HG03159 (cell line): ENCODE data around the gene PHF19.
A peak's percentile ranks its signal among the peaks of the same experiment; 100 is the strongest.

Experiments
- ATAC-seq: cut with Tn5 transposase; IDR thresholded peaks from one replicate; pipeline ENCODE4 v1.9.1; 2021; ENCODE audit warnings: mild to moderate bottlenecking, moderate library complexity; ENCODE audit not compliant: unreplicated experiment

The PHF19 gene

DNA sequence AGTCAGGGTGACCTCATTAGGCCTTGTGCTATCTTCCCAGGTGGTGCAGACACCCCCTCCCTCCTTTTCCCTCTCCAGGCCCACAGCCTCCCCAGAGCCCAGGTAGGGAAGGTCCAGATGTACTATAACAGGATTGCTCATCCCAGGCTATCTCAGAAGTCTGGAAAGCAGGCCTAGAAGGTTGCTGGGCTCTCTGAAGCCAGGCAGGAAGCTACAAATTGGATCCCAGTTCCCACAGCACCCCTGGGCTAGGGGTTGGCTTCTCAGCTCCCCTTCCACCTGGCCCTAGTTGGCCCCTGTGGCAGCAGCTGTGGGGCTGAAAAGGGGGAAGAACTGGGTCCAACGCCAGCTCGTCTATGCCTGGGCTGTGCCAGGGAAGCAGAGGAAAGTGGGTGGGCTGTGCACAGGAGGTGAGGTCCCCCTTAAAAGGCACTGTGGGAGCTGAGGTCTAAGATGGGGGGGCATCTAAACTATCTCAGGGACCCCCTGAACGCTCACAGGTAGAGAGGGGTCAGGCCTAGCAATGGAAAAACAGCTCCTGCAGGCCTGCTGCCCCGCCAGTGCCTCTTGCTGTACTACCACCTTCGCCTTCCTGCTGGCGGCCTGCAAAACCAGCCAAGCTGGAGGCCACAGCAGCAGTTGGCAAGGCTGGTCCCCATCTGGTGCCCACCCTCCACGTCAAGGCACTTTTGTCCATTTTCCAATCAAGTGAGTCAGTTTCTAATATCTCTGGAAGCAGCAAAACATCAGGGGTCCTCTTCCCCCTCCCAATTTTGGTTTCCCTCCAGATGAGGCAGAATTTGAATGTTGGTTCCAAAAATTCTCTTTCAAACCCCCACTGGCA lies 20.9 kb downstream of the PHF19 start:
- ATAC-seq = no peak

DNA sequence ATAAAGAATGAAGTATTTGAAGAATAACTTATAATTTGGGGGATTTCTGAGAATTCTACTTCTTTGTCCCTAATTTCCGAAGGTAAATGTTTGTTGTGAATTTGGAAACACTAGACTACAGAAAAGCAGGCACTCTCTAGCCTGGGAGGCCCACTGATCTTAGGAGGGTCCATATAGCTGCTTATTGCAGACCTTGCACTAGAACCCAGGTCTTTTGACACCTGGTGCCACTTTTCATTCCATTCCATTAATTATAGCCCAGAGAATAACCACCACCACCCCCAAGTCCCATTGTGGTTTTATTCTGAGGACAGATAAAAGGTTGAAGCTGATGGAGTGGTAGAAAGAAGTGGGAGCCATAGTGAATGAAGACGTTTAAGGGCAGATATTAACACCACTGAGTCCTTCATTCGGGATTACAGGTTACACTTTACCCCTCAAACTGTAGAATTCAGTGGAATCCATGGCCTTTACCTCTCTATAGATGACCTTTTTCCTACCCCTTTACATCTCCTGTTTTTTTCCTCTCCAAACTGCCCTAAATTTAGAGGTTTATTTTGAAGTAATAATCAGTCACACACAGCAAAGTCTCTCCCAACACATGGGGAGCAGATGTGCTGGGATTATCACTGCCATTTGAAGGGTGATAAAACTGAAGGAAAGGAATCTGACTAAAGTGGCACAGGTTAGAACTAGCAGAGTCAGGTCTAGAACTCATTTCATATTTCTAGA lies 22.2 kb downstream of the PHF19 start:
- no peak for ATAC-seq

- no peak for ATAC-seq
Observed at GRCh38 chr9:120853198-120853597, 23.8 kb downstream of the PHF19 start.

DNA sequence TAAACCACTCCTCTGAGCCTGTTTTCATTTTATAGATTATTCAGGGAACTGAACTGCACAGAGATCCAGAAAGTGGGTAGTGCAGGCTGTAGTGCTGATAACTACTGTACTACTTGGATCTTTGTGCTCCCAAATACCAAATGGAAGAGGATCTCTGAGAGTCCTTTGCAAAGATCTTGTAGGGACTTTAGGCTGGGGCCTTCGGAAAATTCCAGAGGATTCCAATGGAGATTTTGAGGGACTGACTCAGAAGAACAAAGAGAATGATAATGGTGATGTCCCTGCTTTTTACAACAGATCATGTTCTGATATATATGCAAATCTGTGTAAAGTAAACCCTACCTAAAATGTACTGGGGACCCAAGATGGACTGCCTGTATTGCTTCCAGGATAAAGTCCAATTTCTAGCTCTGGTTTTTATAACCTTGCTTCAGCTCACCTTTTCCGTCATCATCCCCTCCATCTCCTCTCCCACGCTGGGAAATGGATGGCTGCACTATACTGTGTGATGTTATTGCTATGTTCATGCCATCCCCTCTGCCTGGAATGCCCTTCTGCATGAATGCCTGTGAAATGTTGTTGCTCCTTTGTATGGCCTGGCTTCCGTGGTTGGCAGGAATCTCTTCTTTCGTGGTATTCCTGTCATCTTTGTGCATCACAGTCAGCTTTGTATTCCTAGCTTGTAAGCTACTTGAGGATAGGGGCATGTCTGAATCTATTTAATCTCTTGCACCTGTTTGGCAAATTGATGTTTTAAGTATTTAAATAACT lies 24.6 kb downstream of the PHF19 start:
- no peak for ATAC-seq

DNA sequence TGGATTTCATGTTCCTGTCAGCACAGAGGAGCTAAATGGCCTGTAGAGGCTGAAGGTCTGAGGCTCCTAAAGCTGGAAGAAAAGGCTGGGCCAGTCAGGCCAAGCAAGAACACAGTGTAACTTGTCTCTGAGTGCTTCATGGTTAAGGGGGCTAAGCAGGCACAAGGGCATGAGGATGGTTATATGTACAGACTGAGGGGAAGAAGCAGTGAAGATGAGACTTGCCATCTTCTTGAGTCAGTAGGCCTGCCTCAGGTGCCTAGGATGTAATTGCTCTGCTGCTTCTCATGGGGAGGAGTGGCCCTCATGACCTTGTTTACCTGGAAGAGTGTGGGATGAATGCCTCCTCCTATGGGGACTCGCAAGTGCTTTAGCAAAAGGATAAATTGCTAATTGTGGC lies 25.5 kb downstream of the PHF19 start:
- no peak for ATAC-seq

- no peak for ATAC-seq
Observed at GRCh38 chr9:120850315-120850714, 26.7 kb downstream of the PHF19 start.

- ATAC-seq = no peak
Observed at GRCh38 chr9:120846906-120847305, 30.1 kb downstream of the PHF19 start.

DNA sequence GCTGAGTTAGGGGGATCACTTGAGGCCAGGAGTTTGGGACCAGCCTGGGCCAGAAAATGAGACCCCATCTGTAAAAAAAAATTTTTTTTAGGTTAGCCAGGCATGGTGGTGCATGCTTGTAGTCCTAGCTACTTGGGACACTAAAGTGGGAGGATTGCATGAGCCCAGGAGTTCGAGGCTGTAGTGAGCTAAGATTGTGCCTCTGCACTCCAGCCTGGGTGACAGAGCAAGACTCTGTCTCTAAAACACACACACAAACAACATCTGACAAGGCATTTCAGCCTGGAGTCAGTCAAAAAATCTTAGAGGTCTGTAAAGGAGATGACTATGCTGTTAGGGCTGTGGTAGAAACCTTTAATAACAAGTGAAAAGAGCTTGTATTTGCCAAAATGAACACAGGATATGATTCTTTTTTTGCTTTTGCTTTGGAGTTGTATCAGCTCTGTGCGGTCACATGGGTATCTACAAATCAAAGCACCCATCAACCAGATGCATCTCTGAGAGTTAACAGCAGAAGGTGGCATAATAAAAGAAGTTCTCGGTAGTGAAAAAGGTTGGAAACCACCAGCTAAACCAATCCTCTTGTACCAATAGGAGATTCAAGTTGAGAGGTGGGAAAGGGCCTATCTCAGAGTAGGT lies 30.6 kb downstream of the PHF19 start:
- ATAC-seq = no peak

DNA sequence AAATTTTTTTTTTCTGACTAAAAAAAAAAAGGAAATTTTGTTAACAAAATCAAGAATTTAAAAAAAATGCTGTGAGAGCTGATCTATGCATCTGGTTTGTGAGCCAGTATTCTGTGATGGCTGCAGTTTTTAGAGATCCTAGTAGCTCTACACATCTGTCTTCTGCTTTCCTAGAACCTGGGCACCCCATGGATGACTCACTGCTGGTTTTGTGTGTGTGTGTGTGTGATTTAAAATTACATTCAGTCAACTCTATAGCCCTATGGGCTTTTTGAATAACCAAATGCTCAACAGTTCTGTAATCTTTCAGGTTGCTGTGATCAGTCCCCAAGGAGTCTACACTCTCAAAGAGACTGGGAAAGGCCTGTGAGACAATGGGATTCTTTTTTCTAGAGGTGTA lies 31.7 kb downstream of the PHF19 start:
- ATAC-seq = no peak

GRCh38 chr9:120842685-120843485 lies 34.1 kb downstream of the PHF19 start, which contains the start of gene PSMD5:
PSMD5 (minus strand) TSS chr9:120842922; CDS start chr9:120842909, 13 bp downstream.
- ATAC-seq = peak; percentile 98

GRCh38 chr9:120841930-120842684 lies 34.9 kb downstream of the PHF19 start:
- peak; percentile 21 for ATAC-seq

GRCh38 chr9:120839146-120839545 lies 37.8 kb downstream of the PHF19 start:
- no peak for ATAC-seq

DNA sequence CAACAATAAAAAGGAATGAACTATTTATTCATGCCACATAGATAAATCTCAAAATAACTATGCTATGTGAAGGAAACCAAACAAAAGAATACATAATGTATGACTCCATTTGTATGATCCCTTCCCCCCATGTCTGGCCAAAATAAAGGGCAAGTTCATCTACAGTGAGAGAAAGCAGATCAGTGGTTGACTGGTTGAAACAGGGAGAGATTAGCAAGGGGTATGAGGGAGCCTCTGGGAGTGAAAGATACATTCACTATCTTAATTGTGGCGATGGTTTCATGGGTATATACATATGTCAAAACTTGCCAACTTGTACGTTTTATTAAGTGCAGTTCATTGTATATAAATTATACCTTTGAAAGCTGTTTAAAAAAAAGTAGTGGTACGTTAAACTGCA lies 39.1 kb downstream of the PHF19 start:
- no peak for ATAC-seq

GRCh38 chr9:120833325-120833724 lies 43.7 kb downstream of the PHF19 start:
- no peak for ATAC-seq

GRCh38 chr9:120832807-120833206 lies 44.2 kb downstream of the PHF19 start:
- no peak for ATAC-seq

DNA sequence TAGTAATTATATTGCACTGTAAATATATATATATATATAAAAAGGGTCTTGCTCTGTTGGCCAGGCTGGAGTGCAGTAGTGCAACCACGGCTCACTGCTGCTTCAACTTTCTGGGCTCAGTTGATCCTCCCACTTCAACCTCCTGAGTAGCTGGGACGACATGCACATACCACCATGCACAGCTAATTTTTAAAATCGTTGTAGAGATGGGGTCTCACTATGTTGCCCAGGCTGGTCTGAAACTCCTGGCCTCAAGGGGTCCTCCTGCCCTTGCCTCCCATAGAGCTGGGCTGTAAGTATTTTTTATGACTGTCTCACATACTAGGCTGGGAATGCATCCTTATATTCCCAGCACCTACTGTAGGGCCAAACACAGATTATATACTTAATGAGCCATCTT lies 46.1 kb downstream of the PHF19 start:
- ATAC-seq = no peak

- ATAC-seq = no peak
Observed at GRCh38 chr9:120830151-120830550, 46.8 kb downstream of the PHF19 start.

DNA sequence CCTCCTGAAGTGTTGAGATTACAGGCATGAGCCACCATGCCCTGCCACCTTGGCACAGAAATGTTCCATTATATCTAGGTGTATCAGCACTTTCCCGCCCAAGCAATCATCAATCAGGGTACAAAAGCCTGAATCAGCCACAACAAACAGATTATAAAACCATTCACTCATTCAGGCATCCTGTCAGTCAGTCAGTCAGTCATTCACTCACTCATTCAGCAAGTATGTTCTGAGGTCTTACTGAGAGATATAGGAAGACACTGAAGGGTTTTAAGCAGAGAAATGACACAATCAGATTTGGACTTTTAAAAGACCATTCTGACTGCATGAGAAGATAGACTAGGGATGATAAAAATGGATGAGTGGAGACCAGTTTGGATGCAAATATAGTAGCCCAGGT lies 47.3 kb downstream of the PHF19 start:
- ATAC-seq = no peak

DNA sequence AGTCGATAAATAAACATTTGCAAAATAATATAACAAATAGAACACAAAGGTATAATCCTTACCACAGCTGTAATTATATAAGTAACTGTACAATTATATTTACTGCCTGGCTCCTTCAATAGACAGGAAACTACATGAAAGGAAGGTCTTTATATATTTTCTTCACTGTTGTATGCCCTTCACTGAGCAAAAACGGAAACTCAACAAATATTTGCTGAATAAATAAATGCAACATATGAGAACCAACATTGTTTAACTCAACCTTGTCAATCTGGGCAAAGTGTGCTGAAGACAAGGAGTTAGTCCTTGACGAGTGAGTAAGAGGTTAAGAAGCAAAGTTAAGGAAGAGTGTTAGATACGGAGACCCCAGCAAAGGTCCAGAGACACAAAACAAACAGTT lies 56.9 kb downstream of the PHF19 start:
- ATAC-seq = no peak
